HuH-7.5 (cell line): Measurements from ENCODE around the gene ALG9.

Experiments
- DNase-seq: peaks from one replicate; pipeline ENCODE4 v3.0.0; 2011; ENCODE audit warnings: low spot score

The ALG9 gene

DNA sequence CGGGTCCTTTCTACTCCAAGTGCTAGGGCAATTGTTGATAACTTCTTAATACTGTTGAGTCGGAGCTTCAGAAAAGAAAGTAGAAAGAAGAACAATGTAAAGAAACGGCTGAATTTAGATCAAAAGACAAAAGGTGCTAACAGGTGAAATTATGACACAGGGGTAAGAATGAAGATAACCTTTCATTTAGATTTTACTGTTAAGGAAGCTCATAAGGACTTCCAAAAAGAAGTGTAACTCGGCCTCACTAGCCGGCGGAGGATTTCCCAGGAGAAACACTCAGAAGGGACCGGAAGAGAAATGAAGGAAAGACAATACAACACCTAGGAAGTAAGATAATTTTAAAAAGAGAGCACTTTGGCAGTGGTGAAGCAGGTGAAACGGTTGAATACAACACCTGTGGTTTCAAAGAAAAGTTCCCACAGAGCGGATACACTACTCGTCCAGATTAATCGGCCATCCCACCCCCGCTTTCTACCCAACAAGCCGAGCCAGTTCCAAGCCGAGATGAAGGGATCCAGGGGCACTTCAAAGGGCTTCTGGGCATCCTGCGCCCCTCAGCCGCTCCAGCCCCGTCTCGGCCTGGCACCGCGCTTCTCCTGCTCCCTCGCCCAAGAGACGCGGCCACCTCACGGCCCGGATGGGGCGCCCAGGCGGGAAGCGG lies 105.9 kb downstream of the ALG9 start:
- DNase-seq, result no peak

DNA sequence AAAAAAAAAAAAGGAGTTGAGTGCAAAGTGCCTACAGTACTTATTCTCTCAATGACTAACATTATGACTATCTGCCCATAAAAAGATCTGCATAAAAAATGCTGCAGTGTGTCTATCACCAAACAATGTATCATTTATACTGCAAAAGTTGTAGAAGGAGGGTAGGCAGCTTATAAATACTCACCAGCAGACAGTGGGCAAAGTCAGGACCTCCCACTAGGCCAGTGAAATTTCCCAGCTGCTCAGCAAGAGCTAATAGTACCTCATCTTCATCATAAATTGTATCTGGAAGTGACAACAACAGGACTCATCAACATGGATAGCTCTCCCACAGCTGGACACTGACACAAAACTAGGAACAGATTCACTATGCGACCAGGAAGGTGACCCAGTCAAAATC lies 106.8 kb downstream of the ALG9 start:
- no peak for DNase-seq

DNA sequence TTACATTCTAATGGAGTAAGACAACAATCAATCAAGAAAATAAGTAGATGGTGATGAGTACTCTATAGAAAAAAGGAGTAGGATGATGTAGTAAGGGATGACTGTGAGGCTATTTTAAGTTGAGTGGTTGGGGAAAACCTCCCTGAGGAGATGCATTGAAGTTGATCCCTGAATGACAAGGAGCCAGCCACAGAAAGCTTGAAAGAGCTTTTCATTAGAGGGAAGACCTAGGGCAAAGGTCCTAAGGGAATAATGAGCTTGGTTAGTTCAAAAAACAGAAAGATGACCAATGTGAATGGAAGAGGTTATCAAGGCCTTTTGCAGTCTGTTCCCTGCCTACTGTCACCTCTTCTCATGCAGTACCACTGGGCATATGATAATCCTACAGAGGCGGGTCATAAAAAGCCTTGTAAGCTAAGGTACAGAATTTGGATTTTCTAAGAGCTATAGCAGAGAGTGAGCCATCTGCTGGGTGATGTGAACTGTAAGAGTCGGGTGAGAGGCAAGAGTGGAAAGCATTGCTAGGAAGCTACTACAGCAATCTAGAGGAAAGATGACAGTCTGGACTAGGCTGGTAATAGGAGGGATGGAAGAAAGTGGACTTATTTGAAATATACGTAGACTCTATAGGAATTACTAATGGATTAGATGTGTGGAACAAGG lies 108.3 kb downstream of the ALG9 start:
- DNase-seq, result no peak

GRCh38 chr11:111762526-111762925 lies 108.9 kb downstream of the ALG9 start:
- no peak for DNase-seq

- DNase-seq, result no peak
These were observed 110.3 kb downstream of the ALG9 start for GRCh38 chr11:111761036-111761435.

GRCh38 chr11:111759778-111760407 lies 111.5 kb downstream of the ALG9 start:
- no peak for DNase-seq

DNA sequence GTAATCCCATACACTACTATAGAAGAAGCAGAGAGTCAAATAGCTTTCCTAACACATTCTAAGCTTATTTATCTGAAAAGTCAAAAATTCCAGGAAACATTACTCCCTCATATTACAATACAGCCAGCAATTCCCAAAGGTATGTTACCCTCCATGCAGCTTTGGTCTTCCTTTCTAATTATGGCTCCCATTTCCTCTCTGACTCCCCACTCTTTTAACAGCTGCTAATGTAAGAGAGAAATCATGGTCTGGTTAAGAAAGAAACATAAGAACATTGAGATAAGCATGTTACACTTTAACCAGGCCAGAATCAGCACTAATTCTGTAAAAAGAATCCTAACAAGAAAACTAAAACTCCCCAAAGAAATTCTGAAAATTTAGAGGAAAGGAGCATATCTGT lies 112.0 kb downstream of the ALG9 start:
- no peak for DNase-seq

DNA sequence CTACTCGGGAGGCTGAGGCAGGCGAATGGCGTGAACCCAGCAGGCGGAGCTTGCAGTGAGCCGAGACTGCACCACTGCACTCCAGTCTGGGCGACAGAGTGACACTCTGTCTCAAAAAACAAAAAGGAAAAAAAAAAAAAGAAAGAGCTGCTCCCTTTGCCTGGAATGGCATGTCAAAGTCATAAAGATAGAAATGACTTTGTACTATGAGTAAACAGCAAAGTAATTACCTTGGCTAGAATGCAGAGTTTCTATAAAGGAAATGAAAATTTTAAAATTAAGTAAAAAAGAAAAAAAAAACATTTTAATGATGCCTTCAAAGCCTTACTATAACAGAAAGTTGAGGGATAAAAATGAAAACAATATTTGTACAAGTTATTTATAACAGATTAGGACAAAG lies 115.3 kb downstream of the ALG9 start:
- no peak for DNase-seq

DNA sequence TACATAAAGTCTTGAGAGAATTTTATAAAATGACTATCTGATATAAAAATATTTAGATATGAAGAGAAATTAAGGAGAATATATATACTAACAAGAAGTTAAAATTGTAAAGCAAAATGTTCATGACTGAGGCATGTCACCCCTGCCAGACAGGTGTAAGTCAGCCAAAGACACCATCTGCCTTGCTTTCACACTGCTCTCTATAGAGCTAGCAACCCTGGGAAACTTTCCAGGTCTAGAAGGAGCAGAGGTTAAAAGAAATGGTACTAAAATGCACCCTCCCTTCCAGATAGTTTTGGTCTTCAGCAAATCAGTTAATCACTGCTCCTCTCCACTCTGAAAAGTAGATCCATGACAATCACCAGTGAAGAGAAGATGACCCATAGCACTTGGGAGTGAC lies 121.7 kb downstream of the ALG9 start:
- DNase-seq, result no peak

DNA sequence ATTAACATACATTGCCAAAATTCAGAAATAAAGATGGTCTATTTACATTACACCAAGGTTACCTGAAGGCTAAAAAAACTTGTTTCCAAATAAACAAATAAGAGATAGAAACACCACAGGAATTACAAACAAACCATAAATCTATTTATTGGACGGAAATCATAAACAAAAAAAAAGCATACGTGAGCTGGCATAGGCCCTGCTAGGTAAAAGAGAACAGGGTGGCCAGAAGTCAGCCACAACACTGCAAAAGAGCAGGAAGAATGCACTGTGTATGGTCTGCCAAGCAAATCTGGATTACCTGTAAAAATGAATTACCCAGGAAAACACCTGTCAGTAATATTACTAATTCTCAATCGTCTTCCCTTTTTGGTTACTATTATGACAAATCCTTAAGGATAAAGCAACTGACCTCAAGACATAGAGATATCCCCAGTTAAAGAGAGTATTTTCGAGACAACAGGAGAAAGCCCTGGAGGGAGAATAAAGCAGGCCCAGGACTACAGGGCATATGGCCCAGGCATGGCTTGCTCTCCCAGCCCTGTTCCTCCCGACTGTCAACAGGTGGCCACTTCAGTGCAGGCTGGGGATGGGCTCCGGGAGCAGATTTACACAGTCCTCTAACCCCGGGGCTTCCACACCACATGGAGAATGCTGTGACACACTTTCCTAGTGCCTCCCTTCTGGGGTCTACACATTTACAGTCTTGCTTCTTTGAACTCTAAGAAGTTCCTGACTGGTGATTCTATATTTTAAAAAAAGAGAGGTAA lies 123.2 kb downstream of the ALG9 start:
- no peak for DNase-seq

DNA sequence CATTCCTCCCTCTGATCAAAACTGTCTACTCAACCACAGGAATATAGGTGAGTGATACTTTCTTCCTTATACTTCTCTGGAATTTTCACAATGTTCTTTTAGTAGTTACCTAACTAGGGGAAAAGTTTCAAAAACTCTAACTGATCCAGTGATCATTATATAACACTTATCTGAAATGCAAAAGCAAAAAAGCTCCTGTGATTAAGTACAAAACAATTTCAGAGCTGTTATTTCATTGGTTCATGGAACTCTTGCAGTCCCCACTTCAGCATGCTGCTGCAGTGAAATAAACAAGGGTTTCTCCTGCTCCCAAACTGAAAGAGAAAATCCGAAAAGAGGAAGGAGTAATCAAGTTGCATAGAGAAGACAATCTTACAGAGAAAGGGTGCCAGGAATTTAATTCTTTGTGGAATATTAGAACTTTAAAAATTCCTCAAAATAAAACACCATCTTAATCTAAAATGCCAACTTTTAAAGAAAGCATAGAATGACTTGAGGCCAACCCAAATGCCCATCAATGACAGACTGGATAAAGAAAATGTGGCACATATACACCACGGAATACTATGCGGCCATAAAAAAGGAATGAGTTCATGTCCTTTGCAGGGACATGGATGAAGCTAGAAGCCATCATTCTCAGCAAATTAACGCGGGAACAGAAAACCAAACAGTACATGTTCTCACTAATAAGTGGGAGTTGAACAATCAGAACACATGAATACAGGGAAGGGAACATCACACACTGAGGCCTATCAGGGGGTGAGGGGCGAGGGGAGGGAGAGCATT lies 125.5 kb downstream of the ALG9 start:
- no peak for DNase-seq

- no peak for DNase-seq
These were observed 127.7 kb downstream of the ALG9 start for GRCh38 chr11:111743700-111744099.

DNA sequence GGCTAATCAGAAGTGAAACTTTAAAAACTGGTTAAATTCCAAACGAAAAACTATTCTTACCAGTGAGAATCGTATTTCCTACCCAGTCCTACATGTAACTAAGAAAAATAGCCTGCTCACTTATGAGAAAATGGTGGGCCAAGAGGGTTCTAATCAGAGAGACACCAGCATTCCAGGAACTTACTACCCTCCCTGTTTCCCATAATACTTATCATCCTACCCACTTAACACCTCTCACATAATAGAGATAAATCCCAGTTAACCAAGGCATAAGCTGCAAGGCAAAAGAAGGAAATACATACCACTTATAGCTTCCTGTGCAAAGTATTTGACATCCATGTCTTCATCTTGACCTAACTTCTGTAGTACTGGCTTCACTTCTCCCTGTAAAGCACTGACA lies 129.6 kb downstream of the ALG9 start:
- DNase-seq, result no peak

DNA sequence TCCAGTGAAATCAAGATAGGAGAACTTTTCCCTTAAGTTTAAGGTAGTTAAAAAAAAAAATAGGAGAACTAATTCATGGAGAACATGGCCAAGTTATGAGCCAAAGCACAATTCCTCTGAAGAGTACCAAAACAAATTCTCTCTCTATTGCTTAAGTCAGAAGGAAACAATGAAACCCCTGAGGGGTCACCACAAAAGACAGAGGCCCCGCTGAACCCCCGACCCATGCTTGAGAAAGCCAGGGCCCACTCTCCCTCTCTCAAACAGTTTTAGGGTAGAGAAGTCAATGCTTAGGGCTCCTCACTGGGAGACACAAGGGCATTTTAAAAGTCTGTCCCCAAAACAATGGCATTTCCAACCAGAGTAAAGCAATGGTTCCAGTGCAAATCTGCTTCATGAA lies 132.1 kb downstream of the ALG9 start:
- no peak for DNase-seq

- no peak for DNase-seq
These were observed 133.8 kb downstream of the ALG9 start for GRCh38 chr11:111737444-111738210.

GRCh38 chr11:111736621-111737443 lies 134.5 kb downstream of the ALG9 start:
- DNase-seq, result no peak
